ENCODE data around the gene NACC1. TPM values are rescaled to one million over a fixed set of nuclear protein-coding genes. Genes with fewer than 3 reads are reported as not detected.
A peak's percentile ranks its signal among the peaks of the same experiment; 100 is the strongest.

NACC1 gene
- polyA plus RNA-seq, 2 of the 4 experiments (the other 2 are of a cell fraction), result 26.1 to 37.9 TPM

- ATAC-seq, result peak; percentile 11 to 25; a peak in 4 of 6 replicates
- no peaks in the 10 kb centered on the region for H3K9me3 ChIP-seq
- H3K4me1 ChIP-seq, result peaks cover 74% of the 10 kb centered on the region
- peak overlapping the region; percentile 99 for H3K4me2 ChIP-seq
- WGBS (ENCODE audit: missing lambda C conversion rate), result 4% methylated on average over 8 of the region's 19 CpGs
- FAIRE-seq, result no peak
- DNase-seq (ENCODE audit: low read depth in 1 of 2, low spot score in 1 of 2), result peak in 1 of 2 experiments; percentile 91
- H3K27ac ChIP-seq, result peak overlapping the region; percentile 100
- POLR2A ChIA-PET, result interaction anchor here (0.6 to 5.4 kb wide), 9 partner anchors 10 to 686 kb away, joined by 3 to 72 read pairs (median 5); partner anchors contain the start of genes IER2 and STX10
- H3K4me3 ChIP-seq, result peak overlapping the region; percentile 24; the same call in 1 of the 3 replicates
- CTCF ChIA-PET, result interaction anchor here (0.9 to 3.0 kb wide), 5 partner anchors 12 to 187 kb away, joined by 4 to 10 read pairs (median 6); partner anchors contain the start of genes IER2 and STX10
- TF ChIP-seq, protein P1, sequence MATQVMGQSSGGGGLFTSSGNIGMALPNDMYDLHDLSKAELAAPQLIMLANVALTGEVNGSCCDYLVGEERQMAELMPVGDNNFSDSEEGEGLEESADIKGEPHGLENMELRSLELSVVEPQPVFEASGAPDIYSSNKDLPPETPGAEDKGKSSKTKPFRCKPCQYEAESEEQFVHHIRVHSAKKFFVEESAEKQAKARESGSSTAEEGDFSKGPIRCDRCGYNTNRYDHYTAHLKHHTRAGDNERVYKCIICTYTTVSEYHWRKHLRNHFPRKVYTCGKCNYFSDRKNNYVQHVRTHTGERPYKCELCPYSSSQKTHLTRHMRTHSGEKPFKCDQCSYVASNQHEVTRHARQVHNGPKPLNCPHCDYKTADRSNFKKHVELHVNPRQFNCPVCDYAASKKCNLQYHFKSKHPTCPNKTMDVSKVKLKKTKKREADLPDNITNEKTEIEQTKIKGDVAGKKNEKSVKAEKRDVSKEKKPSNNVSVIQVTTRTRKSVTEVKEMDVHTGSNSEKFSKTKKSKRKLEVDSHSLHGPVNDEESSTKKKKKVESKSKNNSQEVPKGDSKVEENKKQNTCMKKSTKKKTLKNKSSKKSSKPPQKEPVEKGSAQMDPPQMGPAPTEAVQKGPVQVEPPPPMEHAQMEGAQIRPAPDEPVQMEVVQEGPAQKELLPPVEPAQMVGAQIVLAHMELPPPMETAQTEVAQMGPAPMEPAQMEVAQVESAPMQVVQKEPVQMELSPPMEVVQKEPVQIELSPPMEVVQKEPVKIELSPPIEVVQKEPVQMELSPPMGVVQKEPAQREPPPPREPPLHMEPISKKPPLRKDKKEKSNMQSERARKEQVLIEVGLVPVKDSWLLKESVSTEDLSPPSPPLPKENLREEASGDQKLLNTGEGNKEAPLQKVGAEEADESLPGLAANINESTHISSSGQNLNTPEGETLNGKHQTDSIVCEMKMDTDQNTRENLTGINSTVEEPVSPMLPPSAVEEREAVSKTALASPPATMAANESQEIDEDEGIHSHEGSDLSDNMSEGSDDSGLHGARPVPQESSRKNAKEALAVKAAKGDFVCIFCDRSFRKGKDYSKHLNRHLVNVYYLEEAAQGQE (IDR thresholded peaks at IDR 0.05), result no peak
- TF ChIP-seq MYC (IDR thresholded peaks at IDR 0.05; ENCODE audit: borderline replicate concordance, low read length) (no peak), ZSCAN20 (CRISPR knock-in tag; IDR thresholded peaks at IDR 0.05) (peak; percentile 11; the same call in 1 of the 2 replicates), HOXA7 (CRISPR knock-in tag; IDR thresholded peaks at IDR 0.05) (no peak), NFE2L2 (conservative IDR thresholded peaks at IDR 0.05; ENCODE audit: low read length) (no peak), RAD21 (conservative IDR thresholded peaks at IDR 0.05 in 1 of 2, IDR thresholded peaks at IDR 0.05 in 1 of 2) (no peak), CEBPB (IDR thresholded peaks at IDR 0.05) (no peak), TFCP2L1 (CRISPR knock-in tag; IDR thresholded peaks at IDR 0.05) (no peak), JUNB (IDR thresholded peaks at IDR 0.05) (no peak), PBX3 (IDR thresholded peaks at IDR 0.05) (no peak), HOXB13 (CRISPR knock-in tag; IDR thresholded peaks at IDR 0.05; ENCODE audit: low read depth) (no peak), HMGXB4 (CRISPR knock-in tag; IDR thresholded peaks at IDR 0.05; ENCODE audit: borderline replicate concordance) (no peak), MAZ (IDR thresholded peaks at IDR 0.05; ENCODE audit: borderline replicate concordance, low read depth, low read length) (no peak), KDM1A (IDR thresholded peaks at IDR 0.05; ENCODE audit: low read depth) (no peak), KDM5A (IDR thresholded peaks at IDR 0.05) (no peak), MAFK (IDR thresholded peaks at IDR 0.05; ENCODE audit: partially characterized antibody) (no peak), ESRRA (IDR thresholded peaks at IDR 0.05; ENCODE audit: borderline replicate concordance, low read length) (no peak), NPAS2 (CRISPR knock-in tag; IDR thresholded peaks at IDR 0.05; ENCODE audit: borderline replicate concordance) (no peak), RCOR1 (IDR thresholded peaks at IDR 0.05; ENCODE audit: low read depth, low read length) (no peak), SMC3 (IDR thresholded peaks at IDR 0.05) (no peak), CBX2 (IDR thresholded peaks at IDR 0.05; ENCODE audit: borderline replicate concordance, low read depth) (no peak), ZNF302 (CRISPR knock-in tag; IDR thresholded peaks at IDR 0.05) (0 out of 2 replicates have a peak, but pooled peaks have one; percentile 42), PHF8 (IDR thresholded peaks at IDR 0.05; ENCODE audit: borderline replicate concordance, low read depth) (no peak), SREBF2 (IDR thresholded peaks at IDR 0.05) (no peak), EP300 (IDR thresholded peaks at IDR 0.05) (no peak; a peak in 1 of 5 replicates), HES2 (IDR thresholded peaks at IDR 0.05) (no peak), POLR2AphosphoS2 (conservative IDR thresholded peaks at IDR 0.05; ENCODE audit: low read length) (no peak), GATA3 (IDR thresholded peaks at IDR 0.05; ENCODE audit: borderline replicate concordance) (no peak; the same call in 1 of the 2 replicates), JUN (IDR thresholded peaks at IDR 0.05) (peak in 1 of 2 experiments; percentile 23; a peak in 1 of 5 replicates), CBX8 (IDR thresholded peaks at IDR 0.05) (no peak), RARB (CRISPR knock-in tag; IDR thresholded peaks at IDR 0.05) (no peak), MAX (IDR thresholded peaks at IDR 0.05) (peak; percentile 78), EHF (CRISPR knock-in tag; IDR thresholded peaks at IDR 0.05) (peak; percentile 63; the same call in 1 of the 2 replicates)
- TF ChIP-seq, protein P2, sequence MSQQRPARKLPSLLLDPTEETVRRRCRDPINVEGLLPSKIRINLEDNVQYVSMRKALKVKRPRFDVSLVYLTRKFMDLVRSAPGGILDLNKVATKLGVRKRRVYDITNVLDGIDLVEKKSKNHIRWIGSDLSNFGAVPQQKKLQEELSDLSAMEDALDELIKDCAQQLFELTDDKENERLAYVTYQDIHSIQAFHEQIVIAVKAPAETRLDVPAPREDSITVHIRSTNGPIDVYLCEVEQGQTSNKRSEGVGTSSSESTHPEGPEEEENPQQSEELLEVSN (IDR thresholded peaks at IDR 0.05; ENCODE audit: borderline replicate concordance, low read depth), result no peak
These were observed 46.5 kb downstream of the NACC1 start for GRCh38 chr19:13164343-13165161.
